ENCODE measurements around the gene ATAD5. TPM values are rescaled to one million over a fixed set of nuclear protein-coding genes. Genes with fewer than 3 reads are reported as not detected.

ATAD5 gene
- total and polyA plus RNA-seq, 2 of the 13 experiments (the other 11 are each of a cell fraction or from before 2014, with no cell fraction given), result 1.8 to 10.7 TPM

- Histone ChIP-seq H4K20me1 (ENCODE audit: insufficient read depth, low read length) (no peaks in the 10 kb centered on the region), H3K27me3 (ENCODE audit: control insufficient read depth in 1 of 2, insufficient read depth in 2 of 2, low read length in 2 of 2) (no peaks in the 10 kb centered on the region), H3K27ac (ENCODE audit: extremely low read length, insufficient read depth, low read length) (no peak overlapping the region), H3K4me3 (replicated peaks in 1 of 3; ENCODE audit: insufficient read depth in 1 of 3, low read depth in 2 of 3, low read length in 3 of 3) (no peak overlapping the region), H3K79me2 (ENCODE audit: insufficient read depth, low read length) (no peaks in the 10 kb centered on the region), H3K9me3 (ENCODE audit: low read length) (no peaks in the 10 kb centered on the region), H3K9ac (ENCODE audit: insufficient read depth, low read depth, low read length) (no peak overlapping the region), H3K4me1 (ENCODE audit: insufficient read depth, low read length) (no peaks in the 10 kb centered on the region), H3K36me3 (replicated peaks in 1 of 2; ENCODE audit: control insufficient read depth in 1 of 2, insufficient read depth in 2 of 2, low read length in 2 of 2) (peaks cover 4 to 34% of the 10 kb centered on the region in 2 experiments; a peak in 4 of 5 replicates), H2AFZ (ENCODE audit: low read length) (no peak overlapping the region), H3K4me2 (ENCODE audit: low read depth, low read length) (no peak overlapping the region)
- ATAC-seq, result no peak
- in situ Hi-C loops (cut with HindIII; ENCODE audit: extremely low pct_ligation_motif_present, low pct_unique_long_range_greater_than_20kb) (no loop called here), intact Hi-C loops (cut with micrococcal nuclease; ENCODE audit: unreplicated experiment) (no loop called here)
- ChIA-PET POLR2A (no interaction called here), CTCF (ENCODE audit: low intra/inter-chr PET ratio, low total read pairs) (no interaction called here)
- WGBS (ENCODE audit: low lambda C conversion rate), result 98% methylated on average over 6 of the region's 6 CpGs
- no peak for TF ChIP-seq GTF3A (CRISPR knock-in tag; conservative IDR thresholded peaks at IDR 0.05)
- TF ChIP-seq ZNF160 (CRISPR knock-in tag; IDR thresholded peaks at IDR 0.05), result no peak
- TF ChIP-seq ZNF337 (CRISPR knock-in tag; IDR thresholded peaks at IDR 0.05; ENCODE audit: borderline replicate concordance, low read depth), result no peak
- no peak for TF ChIP-seq REXO4 (CRISPR knock-in tag; IDR thresholded peaks at IDR 0.05; ENCODE audit: borderline replicate concordance)
- TF ChIP-seq ONECUT2 (CRISPR knock-in tag; IDR thresholded peaks at IDR 0.05), result no peak
- TF ChIP-seq MIXL1 (CRISPR knock-in tag; IDR thresholded peaks at IDR 0.05), result no peak
- TF ChIP-seq ZNF501 (CRISPR knock-in tag; IDR thresholded peaks at IDR 0.05), result no peak
- TF ChIP-seq LRRFIP1 (CRISPR knock-in tag; conservative IDR thresholded peaks at IDR 0.05), result no peak
- TF ChIP-seq NFKBIZ (CRISPR knock-in tag; IDR thresholded peaks at IDR 0.05), result no peak
- TF ChIP-seq KAT7 (CRISPR knock-in tag; IDR thresholded peaks at IDR 0.05; ENCODE audit: borderline replicate concordance), result no peak
- TF ChIP-seq EHMT2 (IDR thresholded peaks at IDR 0.05; ENCODE audit: borderline replicate concordance, low read depth, low read length), result no peak
- no peak for TF ChIP-seq ZNF597 (CRISPR knock-in tag; IDR thresholded peaks at IDR 0.05)
- TF ChIP-seq ZKSCAN1 (IDR thresholded peaks at IDR 0.05; ENCODE audit: low read length), result no peak
- TF ChIP-seq, protein P1, sequence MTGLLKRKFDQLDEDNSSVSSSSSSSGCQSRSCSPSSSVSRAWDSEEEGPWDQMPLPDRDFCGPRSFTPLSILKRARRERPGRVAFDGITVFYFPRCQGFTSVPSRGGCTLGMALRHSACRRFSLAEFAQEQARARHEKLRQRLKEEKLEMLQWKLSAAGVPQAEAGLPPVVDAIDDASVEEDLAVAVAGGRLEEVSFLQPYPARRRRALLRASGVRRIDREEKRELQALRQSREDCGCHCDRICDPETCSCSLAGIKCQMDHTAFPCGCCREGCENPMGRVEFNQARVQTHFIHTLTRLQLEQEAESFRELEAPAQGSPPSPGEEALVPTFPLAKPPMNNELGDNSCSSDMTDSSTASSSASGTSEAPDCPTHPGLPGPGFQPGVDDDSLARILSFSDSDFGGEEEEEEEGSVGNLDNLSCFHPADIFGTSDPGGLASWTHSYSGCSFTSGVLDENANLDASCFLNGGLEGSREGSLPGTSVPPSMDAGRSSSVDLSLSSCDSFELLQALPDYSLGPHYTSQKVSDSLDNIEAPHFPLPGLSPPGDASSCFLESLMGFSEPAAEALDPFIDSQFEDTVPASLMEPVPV (CRISPR knock-in tag; IDR thresholded peaks at IDR 0.05), result no peak
- no peak for TF ChIP-seq ARID2 (CRISPR knock-in tag; IDR thresholded peaks at IDR 0.05; ENCODE audit: borderline replicate concordance)
- no peak for TF ChIP-seq IKZF5 (CRISPR knock-in tag; IDR thresholded peaks at IDR 0.05)
- FAIRE-seq, result no peak
- no TSS peak for BruUV-seq (replicated peaks)
- DNase-seq (ENCODE audit: low spot score), result no peak
Observed at GRCh38 chr17:30848021-30848420, 16.3 kb downstream of the ATAD5 start.

All from HepG2 (cell line).